NT2/D1 (cell line): ENCODE results near the gene ZBTB20.

ENCODE experiments used
- DNase-seq: peaks from one replicate; pipeline ENCODE4 v3.0.0-alpha.2; 2011; ENCODE audit warnings: low read depth, low spot score
- H3K27me3 ChIP-seq: 2 replicates; pipeline ENCODE4 v1.6.0; 2011; ENCODE audit warnings: mild to moderate bottlenecking; ENCODE audit not compliant: insufficient read length, insufficient read depth
- H3K36me3 ChIP-seq: 2 replicates; pipeline ENCODE4 v1.6.1; 2011; ENCODE audit warnings: mild to moderate bottlenecking, low read length, mixed read lengths; ENCODE audit not compliant: insufficient read depth, insufficient read length
- H3K4me1 ChIP-seq: 2 replicates; pipeline ENCODE4 v1.5.1; 2011; ENCODE audit not compliant: insufficient read depth, insufficient read length
- H3K4me3 ChIP-seq: 2 replicates; pipeline ENCODE4 v1.5.1; 2011; ENCODE audit warnings: low read depth; ENCODE audit not compliant: insufficient read length
- H3K9ac ChIP-seq: 2 replicates; pipeline ENCODE4 v1.6.0; 2011; ENCODE audit warnings: low read depth; ENCODE audit not compliant: insufficient read length
- H3K9me3 ChIP-seq: 2 replicates; pipeline ENCODE4 v1.5.1; 2011; ENCODE audit warnings: mild to moderate bottlenecking, low read length; ENCODE audit not compliant: insufficient read depth
- SUZ12 ChIP-seq: IDR thresholded peaks from 2 replicates; pipeline ENCODE4 v1.6.1; 2011; ENCODE audit not compliant: insufficient read length, insufficient read depth; ENCODE audit errors: extremely low read depth
- YY1 ChIP-seq: IDR thresholded peaks from 2 replicates; pipeline ENCODE4 v1.6.1; 2011; ENCODE audit not compliant: insufficient read length, insufficient read depth
- ZNF274 ChIP-seq: IDR thresholded peaks from 2 replicates; pipeline ENCODE4 v1.6.1; 2011; ENCODE audit warnings: mild to moderate bottlenecking, low read depth, low read length

ZBTB20 gene

GRCh38 chr3:114800272-114801031, 346.6 kb downstream of the ZBTB20 start:
- Histone ChIP-seq H3K27me3 (no peaks in the 10 kb centered on the region), H3K4me1 (no peaks in the 10 kb centered on the region), H3K9me3 (no peaks in the 10 kb centered on the region), H3K4me3 (no peak overlapping the region), H3K36me3 (no peaks in the 10 kb centered on the region), H3K9ac (no peak overlapping the region)
- no peak for DNase-seq
- no peak for TF ChIP-seq ZNF274
- TF ChIP-seq SUZ12, result no peak
- TF ChIP-seq YY1, result no peak

- DNase-seq, result no peak
- Histone ChIP-seq H3K9ac (no peak overlapping the region), H3K9me3 (no peaks in the 10 kb centered on the region), H3K4me1 (no peaks in the 10 kb centered on the region), H3K27me3 (no peaks in the 10 kb centered on the region), H3K4me3 (no peak overlapping the region), H3K36me3 (no peaks in the 10 kb centered on the region)
- no peak for TF ChIP-seq YY1
- TF ChIP-seq ZNF274, result no peak
Observed at GRCh38 chr3:114799816-114800215, 347.3 kb downstream of the ZBTB20 start.

GRCh38 chr3:114796796-114797195, 350.3 kb downstream of the ZBTB20 start:
- TF ChIP-seq SUZ12 (no peak), YY1 (no peak), ZNF274 (no peak)
- H3K9me3 ChIP-seq, result no peaks in the 10 kb centered on the region
- no peak overlapping the region for H3K4me3 ChIP-seq
- no peaks in the 10 kb centered on the region for H3K27me3 ChIP-seq
- no peak overlapping the region for H3K9ac ChIP-seq
- H3K4me1 ChIP-seq, result no peaks in the 10 kb centered on the region
- no peak for DNase-seq
- H3K36me3 ChIP-seq, result no peaks in the 10 kb centered on the region

- no peaks in the 10 kb centered on the region for H3K9me3 ChIP-seq
- TF ChIP-seq ZNF274 (no peak), SUZ12 (no peak), YY1 (no peak)
- no peaks in the 10 kb centered on the region for H3K4me1 ChIP-seq
- H3K36me3 ChIP-seq, result no peaks in the 10 kb centered on the region
- H3K9ac ChIP-seq, result no peak overlapping the region
- no peak overlapping the region for H3K4me3 ChIP-seq
- DNase-seq, result no peak
- H3K27me3 ChIP-seq, result no peaks in the 10 kb centered on the region
Observed at GRCh38 chr3:114794894-114795630, 352.0 kb downstream of the ZBTB20 start.

- Histone ChIP-seq H3K4me1 (no peaks in the 10 kb centered on the region), H3K27me3 (no peaks in the 10 kb centered on the region), H3K9ac (no peak overlapping the region), H3K9me3 (no peaks in the 10 kb centered on the region), H3K4me3 (no peak overlapping the region), H3K36me3 (no peaks in the 10 kb centered on the region)
- TF ChIP-seq ZNF274 (no peak), YY1 (no peak), SUZ12 (no peak)
- no peak for DNase-seq
Observed at GRCh38 chr3:114792159-114792918, 354.7 kb downstream of the ZBTB20 start.

- Histone ChIP-seq H3K9me3 (no peaks in the 10 kb centered on the region), H3K9ac (no peak overlapping the region)
- TF ChIP-seq YY1 (no peak), SUZ12 (no peak), ZNF274 (no peak)
Observed at GRCh38 chr3:114790752-114791151, 356.3 kb downstream of the ZBTB20 start.

GRCh38 chr3:114789803-114790202, 357.3 kb downstream of the ZBTB20 start:
- Histone ChIP-seq H3K9ac (no peak overlapping the region), H3K4me1 (no peaks in the 10 kb centered on the region), H3K27me3 (no peaks in the 10 kb centered on the region), H3K36me3 (no peaks in the 10 kb centered on the region), H3K9me3 (no peaks in the 10 kb centered on the region), H3K4me3 (no peak overlapping the region)
- TF ChIP-seq YY1, result no peak
- TF ChIP-seq ZNF274, result no peak
- TF ChIP-seq SUZ12, result no peak
- no peak for DNase-seq

More at GRCh38 chr3:114790752-114791151, 356.3 kb downstream of the ZBTB20 start:
- no peaks in the 10 kb centered on the region for H3K4me1 ChIP-seq
- no peak for DNase-seq
- no peaks in the 10 kb centered on the region for H3K36me3 ChIP-seq
- H3K4me3 ChIP-seq, result no peak overlapping the region
- H3K27me3 ChIP-seq, result no peaks in the 10 kb centered on the region
